IPS-11a (cell line): ENCODE results near the gene VSIG10L2.

Experiments
- H3K4me3 ChIP-seq: one replicate; pipeline ENCODE4 v1.5.1; 2013; ENCODE audit warnings: low read depth, low read length, control low read depth

Gene VSIG10L2

DNA sequence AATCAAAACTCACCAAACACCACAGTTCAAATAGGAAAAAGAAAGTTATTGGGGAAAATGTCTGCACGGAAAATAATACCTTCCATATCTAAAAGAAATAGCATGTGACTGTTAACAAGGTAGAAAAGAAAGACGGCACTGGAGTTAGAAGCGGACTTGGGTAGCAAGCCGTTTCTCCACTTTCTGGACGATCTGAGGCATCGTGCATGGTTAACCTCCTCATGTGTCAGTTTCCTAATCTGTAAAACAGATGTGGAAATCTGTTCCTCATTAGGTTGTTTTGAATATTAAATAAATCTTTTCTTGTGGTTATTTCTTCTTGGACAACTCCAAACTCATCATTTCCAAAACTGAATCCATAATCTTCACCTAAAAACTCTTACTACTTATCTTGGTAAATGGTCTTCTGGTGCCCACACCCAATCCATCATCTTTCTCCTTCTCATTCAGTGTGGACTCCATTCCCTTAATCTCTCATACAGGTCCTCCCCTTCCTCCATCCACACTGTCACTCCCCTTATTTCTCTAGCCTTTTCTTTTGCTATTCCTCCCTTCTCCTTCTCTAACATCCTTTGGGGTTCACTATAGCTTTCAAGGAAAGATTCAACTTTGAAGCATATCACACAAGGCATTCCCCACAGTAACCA lies 53.5 kb downstream of the VSIG10L2 start:
- no peak overlapping the region for H3K4me3 ChIP-seq

DNA sequence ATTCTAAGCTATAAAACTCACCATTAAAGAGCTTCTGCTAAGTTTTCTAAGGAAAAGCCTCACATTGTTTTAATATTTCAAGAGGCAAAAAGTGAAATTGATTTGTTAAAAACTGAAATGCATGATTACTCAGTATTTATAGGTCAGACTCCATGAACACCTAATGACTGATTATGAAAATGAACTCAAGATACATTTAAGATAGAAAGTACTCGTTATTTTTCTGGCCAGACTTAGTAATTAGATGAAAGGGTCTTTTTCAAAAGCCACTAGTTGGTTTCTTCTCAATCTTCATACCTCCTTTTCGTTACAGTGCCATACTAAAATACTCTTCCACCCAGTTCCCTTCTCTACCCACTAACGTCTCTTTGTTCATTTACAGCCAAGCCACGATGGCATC lies 56.3 kb downstream of the VSIG10L2 start:
- no peak overlapping the region for H3K4me3 ChIP-seq
